Placental pericyte (primary cell): ENCODE measurements around the gene DNAJB11. TPM values are rescaled to one million over a fixed set of nuclear protein-coding genes. Genes with fewer than 3 reads are reported as not detected.

Experiments
- small RNA-seq: library from RNA; depleted of rRNA; stranded (forward); fragments of <200 nt; gene quantifications from one replicate; pipeline ENCODE3, GENCODE V24; 2012; ENCODE audit warnings: low replicate concordance
- total RNA-seq: library from RNA; depleted of rRNA; stranded (reverse); fragments of >200 nt; gene quantifications from 2 replicates; pipeline ENCODE4 v1.2.3, GENCODE V29; 2012

DNAJB11 gene
- total RNA-seq, result 59.4 and 267 TPM in 2 replicates

DNA sequence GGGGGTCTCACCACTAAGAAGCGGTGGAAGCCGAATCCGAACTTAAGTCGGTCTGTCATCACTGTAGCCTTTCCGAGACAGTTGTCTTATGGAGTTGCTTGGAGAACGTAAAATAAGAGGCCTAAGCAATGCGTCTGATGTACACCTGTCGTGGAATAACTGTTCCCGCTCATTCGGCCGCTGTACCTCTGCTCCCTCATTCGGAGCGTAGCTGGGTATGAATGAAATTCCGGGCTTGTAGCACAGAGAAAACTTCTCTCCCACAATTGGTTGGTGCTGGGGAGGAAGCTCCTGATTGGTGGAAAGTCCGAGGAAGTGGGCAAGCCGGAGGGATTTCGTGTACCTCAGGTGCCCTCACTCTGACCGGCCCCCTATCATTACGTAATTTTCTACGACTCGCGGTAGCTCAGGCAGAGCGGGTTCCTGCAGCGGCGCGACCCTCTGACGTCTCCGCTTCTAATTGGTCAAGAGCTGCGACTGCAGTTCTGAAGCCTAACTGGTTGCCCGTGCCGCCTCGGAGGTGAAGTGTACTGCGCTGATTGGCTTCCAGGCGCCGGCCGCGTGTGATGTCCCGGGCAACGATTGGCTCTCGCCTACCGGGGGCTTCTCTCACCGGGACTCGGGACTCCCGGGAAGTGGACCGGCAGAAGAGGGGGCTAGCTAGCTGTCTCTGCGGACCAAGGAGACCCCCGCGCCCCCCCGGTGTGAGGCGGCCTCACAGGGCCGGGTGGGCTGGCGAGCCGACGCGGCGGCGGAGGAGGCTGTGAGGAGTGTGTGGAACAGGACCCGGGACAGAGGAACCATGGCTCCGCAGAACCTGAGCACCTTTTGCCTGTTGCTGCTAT is at the start of gene DNAJB11:
TSS of gene DNAJB11 (plus strand) at position 625 of the 845 bp plus-strand sequence. CDS start at position 803, 178 bp downstream.

DNA sequence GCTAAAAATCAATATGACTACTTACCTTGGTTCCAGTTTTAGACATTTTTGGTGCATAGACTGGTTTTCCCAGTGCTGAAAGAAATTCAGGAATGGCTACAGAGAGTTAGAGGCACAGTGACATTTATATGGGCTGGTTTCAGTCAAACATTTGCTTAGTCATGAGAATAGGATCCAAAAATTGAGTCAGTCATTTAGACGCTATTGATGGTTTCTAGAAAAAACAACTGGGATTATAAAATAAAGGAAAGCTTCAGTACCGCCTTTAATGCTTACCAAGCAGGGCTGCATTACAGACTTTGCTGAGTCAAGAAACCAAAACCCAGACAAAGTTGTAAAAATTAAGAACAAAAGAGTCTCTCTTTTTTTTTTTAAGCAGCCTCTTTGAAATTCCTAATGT is 26.2 kb upstream of the DNAJB11 start, which contains the start of gene CRYGS:
TSS of gene CRYGS (minus strand) at position 100 of the 400 bp plus-strand sequence. CDS start at position 46, 54 bp downstream.

DNA sequence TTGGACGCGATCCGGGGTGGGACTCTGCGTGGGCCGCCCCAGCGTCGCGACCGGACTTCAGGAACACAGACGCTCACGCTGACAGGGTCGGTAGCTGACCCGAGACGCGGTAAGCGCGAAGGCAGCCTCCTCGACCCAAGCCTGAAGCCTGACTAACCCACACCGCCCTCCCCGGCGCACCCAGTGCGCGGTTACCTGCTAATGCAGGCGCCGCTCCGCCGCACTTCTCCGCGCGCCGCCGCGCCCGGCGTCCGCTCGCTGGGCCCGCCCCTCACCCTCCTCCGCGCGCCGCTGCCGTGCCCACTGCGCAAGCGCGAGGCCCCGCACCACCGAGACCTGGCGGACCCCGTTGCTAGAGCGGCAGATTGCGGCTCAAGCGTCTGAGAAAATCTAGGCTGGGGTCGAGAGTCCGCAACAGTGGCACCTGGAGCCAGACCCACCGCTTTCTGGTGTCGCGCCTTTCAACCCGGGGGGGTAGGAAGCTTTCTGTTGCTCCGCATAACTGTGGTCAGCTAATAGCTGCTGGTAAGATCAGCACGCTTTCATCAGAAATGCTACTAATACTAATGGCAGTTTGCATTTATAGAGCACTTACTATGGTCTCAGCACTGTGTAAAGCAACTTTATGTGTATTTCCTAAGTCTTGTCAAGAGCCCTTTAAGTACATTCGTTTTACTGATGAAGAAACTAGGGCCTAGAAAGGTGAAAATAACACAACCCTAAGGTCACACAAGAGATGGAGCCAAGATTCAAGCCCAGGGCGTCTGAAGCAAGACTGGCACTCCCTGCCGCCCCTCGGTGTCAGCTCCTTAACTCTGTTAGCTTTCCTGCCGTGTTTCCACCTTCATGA is 3.2 kb upstream of the DNAJB11 start, which contains the start of gene TBCCD1:
TSS of gene TBCCD1 (minus strand) at position 268 of the 850 bp plus-strand sequence. CDS start 3,010 bp downstream, outside the sequence.

DNA sequence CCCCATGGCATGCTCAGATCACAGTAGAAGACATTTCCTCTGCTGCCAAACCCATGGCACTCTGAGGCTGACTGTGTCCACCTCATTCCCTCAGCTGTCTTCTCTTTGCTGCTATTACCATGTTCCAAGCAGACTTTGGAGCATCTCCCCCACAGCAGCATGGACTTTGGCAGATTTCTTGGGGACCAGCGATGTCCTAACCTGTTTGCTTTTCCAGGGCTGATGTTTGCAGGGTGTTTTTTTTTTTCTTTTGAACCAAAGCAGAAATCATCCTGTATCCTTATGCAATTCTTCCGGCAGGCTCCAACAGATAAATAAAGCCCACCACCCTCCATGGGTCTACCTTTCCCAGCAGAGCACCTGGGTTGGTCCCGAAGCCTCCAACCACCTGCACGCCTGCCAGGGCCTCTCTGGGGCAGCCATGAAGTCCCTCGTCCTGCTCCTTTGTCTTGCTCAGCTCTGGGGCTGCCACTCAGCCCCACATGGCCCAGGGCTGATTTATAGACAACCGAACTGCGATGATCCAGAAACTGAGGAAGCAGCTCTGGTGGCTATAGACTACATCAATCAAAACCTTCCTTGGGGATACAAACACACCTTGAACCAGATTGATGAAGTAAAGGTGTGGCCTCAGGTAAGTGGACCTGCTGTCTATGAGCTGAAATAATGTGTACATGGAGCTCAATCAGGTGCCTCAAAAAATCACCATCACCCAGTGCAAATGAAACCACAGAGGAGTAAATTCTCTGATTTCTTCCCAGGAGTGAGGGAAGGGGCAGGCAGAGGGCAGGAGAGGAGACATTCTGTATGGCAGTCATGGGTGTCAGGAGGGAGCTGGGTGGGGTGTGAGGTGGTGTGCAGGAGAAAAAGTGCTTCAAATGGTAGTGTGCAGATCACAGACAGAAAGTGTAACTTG is 42.5 kb downstream of the DNAJB11 start, which contains the start of gene AHSG:
TSS of gene AHSG (plus strand) at position 340 of the 916 bp plus-strand sequence. CDS start at position 422, 82 bp downstream.

Small RNAs within 50 kb of the gene (small RNA-seq; reads per million reads assigned to genes)
- not detected for gene RF00017

Other genes with a start within 250 kb of the DNAJB11 start
- gene DGKG, start 208.5 kb upstream of the DNAJB11 start, total RNA-seq, result 1.5 and 2.4 TPM in 2 replicates
- gene CRYGS, start 26.3 kb upstream of the DNAJB11 start, total RNA-seq, result 1.3 TPM in 2 replicates
- gene TBCCD1, start 3.4 kb upstream of the DNAJB11 start, total RNA-seq, result 9.4 and 22.2 TPM in 2 replicates
- not detected in 2 replicates for gene AHSG, start 42.3 kb downstream of the DNAJB11 start, total RNA-seq
- not detected in 2 replicates for gene FETUB, start 69.7 kb downstream of the DNAJB11 start, total RNA-seq
- gene HRG, start 95.3 kb downstream of the DNAJB11 start, total RNA-seq, result not detected in 2 replicates
- not detected in 2 replicates for gene KNG1, start 146.6 kb downstream of the DNAJB11 start, total RNA-seq
- gene EIF4A2, start 212.9 kb downstream of the DNAJB11 start, total RNA-seq, result 368 and 414 TPM in 2 replicates
- 8.1 and 29.2 TPM in 2 replicates for gene RFC4, start 235.8 kb downstream of the DNAJB11 start, total RNA-seq